ENCODE results near the gene FGFR3. TPM values are rescaled to one million over a fixed set of nuclear protein-coding genes. Genes with fewer than 3 reads are reported as not detected.

Gene FGFR3
- total and polyA plus RNA-seq, 10 of the 15 experiments (the other 5 are each of a cell fraction or from before 2014, with no cell fraction given): 0.05 to 0.33 (median 0.18) TPM; not detected in 6

- 88% methylated on average over 13 of the region's 13 CpGs for WGBS (ENCODE audit: insufficient coverage, insufficient replicate concordance, low lambda C conversion rate, missing lambda C conversion rate)
- BruUV-seq (replicated peaks): no TSS peak
- Histone ChIP-seq H3K9me3 (replicated peaks; ENCODE audit: control insufficient read depth, insufficient read depth, low read length) (no peaks in the 10 kb centered on the region), H3K4me1 (ENCODE audit: control insufficient read depth, insufficient read depth, low read length) (no peaks in the 10 kb centered on the region), H3K79me2 (ENCODE audit: control insufficient read depth, insufficient read depth, low read length) (no peaks in the 10 kb centered on the region), H3K27me3 (replicated peaks in 1 of 2; ENCODE audit: control insufficient read depth in 2 of 2, insufficient read depth in 2 of 2, low read length in 1 of 2) (no peaks in the 10 kb centered on the region), H3K36me3 (ENCODE audit: control insufficient read depth in 2 of 2, insufficient read depth in 2 of 2, low read length in 1 of 2) (peaks cover 19 to 28% of the 10 kb centered on the region in 2 experiments; a peak in 3 of 4 replicates), H2AFZ (ENCODE audit: control insufficient read depth, low read depth, low read length) (no peak overlapping the region), H3K9ac (ENCODE audit: control insufficient read depth, insufficient read depth, low read length) (no peak overlapping the region), H3K4me2 (ENCODE audit: control insufficient read depth, insufficient read depth) (no peak overlapping the region), H4K20me1 (ENCODE audit: control insufficient read depth, insufficient read depth) (no peaks in the 10 kb centered on the region), H3K27ac (ENCODE audit: control insufficient read depth, insufficient read depth) (no peak overlapping the region), H3K4me3 (no peak overlapping the region)
- FAIRE-seq (no peak), ATAC-seq (no peak), DNase-seq (ENCODE audit: low read depth, low spot score) (no peak)
- ChIA-PET RAD21 (ENCODE audit: unreplicated experiment) (no interaction called here), SMC1A (ENCODE audit: uncharacterized antibody, unreplicated experiment) (interaction anchor here (1.2 kb wide), 1 partner anchor 52 kb away, joined by 3 read pairs; no protein-coding TSS in a partner anchor), POLR2A (no interaction called here), CTCF (interaction anchor here (0.6 to 5.1 kb wide), 7 partner anchors 14 to 161 kb away, joined by 3 to 60 read pairs (median 4); no protein-coding TSS in a partner anchor)
- TF ChIP-seq CBFB (IDR thresholded peaks at IDR 0.05; ENCODE audit: low read depth): no peak
- no peak for TF ChIP-seq IRF3 (IDR thresholded peaks at IDR 0.05)
- no peak for TF ChIP-seq CREB1 (IDR thresholded peaks at IDR 0.05; ENCODE audit: low read depth)
- no peak for TF ChIP-seq KAT2A (conservative IDR thresholded peaks at IDR 0.05; ENCODE audit: control insufficient read depth, low read depth, low read length)
- TF ChIP-seq ZNF274 (IDR thresholded peaks at IDR 0.05; ENCODE audit: insufficient read depth, insufficient read length): no peak
- in situ Hi-C loops (cut with MboI): no loop called here
- intact Hi-C loops (cut with micrococcal nuclease; ENCODE audit: unreplicated experiment): loop anchor here (5.0 kb wide), 1 partner anchor 442 kb away; no protein-coding TSS in a partner anchor
Measured at GRCh38 chr4:1745165-1745564, 47.9 kb upstream of the FGFR3 start.

DNA sequence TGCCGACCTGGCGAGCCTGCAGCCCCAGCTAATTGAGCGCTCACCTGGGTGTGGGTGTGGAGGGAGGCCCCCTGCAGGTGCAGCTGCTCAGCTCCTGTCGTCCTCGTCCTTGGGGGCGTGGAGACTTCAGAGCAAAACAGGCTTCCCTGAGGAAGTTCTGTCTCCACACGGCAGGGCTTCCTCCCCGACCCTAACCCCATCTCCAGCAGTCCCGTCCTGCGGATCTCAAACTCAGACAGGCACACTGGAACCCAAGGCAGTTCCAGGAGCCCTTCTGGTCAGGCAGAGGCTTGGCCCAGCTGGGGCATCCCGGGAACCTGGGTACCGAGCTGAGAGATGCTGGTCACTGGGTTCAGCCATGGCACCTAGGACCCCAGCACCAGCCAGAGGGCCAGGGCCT, 47.4 kb upstream of the FGFR3 start:
- in situ Hi-C loops (cut with MboI) (no loop called here), intact Hi-C loops (cut with micrococcal nuclease; ENCODE audit: unreplicated experiment) (loop anchor here (1.0 to 5.0 kb wide), 2 partner anchors 65 to 442 kb away; no protein-coding TSS in a partner anchor)
- ChIA-PET CTCF (interaction anchor here (0.6 to 5.1 kb wide), 7 partner anchors 15 to 161 kb away, joined by 3 to 60 read pairs (median 4); no protein-coding TSS in a partner anchor), RAD21 (ENCODE audit: unreplicated experiment) (no interaction called here), SMC1A (ENCODE audit: uncharacterized antibody, unreplicated experiment) (no interaction called here), POLR2A (no interaction called here)
- no peak overlapping the region for H2AFZ ChIP-seq (ENCODE audit: control insufficient read depth, low read depth, low read length)
- no peak overlapping the region for H3K4me2 ChIP-seq (ENCODE audit: control insufficient read depth, insufficient read depth)
- H3K4me3 ChIP-seq: no peak overlapping the region
- peaks cover 14 to 24% of the 10 kb centered on the region in 2 experiments; a peak in 3 of 4 replicates for H3K36me3 ChIP-seq (ENCODE audit: control insufficient read depth in 2 of 2, insufficient read depth in 2 of 2, low read length in 1 of 2)
- no peak overlapping the region for H3K9ac ChIP-seq (ENCODE audit: control insufficient read depth, insufficient read depth, low read length)
- 68% methylated on average over 12 of the region's 12 CpGs for WGBS (ENCODE audit: insufficient coverage, insufficient replicate concordance, low lambda C conversion rate, missing lambda C conversion rate)
- no peaks in the 10 kb centered on the region for H3K27me3 ChIP-seq (replicated peaks in 1 of 2; ENCODE audit: control insufficient read depth in 2 of 2, insufficient read depth in 2 of 2, low read length in 1 of 2)
- ATAC-seq (no peak), DNase-seq (ENCODE audit: low read depth, low spot score) (no peak), FAIRE-seq (no peak)
- no peaks in the 10 kb centered on the region for H4K20me1 ChIP-seq (ENCODE audit: control insufficient read depth, insufficient read depth)
- H3K9me3 ChIP-seq (replicated peaks; ENCODE audit: control insufficient read depth, insufficient read depth, low read length): no peaks in the 10 kb centered on the region
- H3K79me2 ChIP-seq (ENCODE audit: control insufficient read depth, insufficient read depth, low read length): no peaks in the 10 kb centered on the region
- H3K27ac ChIP-seq (ENCODE audit: control insufficient read depth, insufficient read depth): no peak overlapping the region
- TF ChIP-seq NRF1 (conservative IDR thresholded peaks at IDR 0.05; ENCODE audit: low read depth, low read length): no peak
- no peak for TF ChIP-seq SMC3 (IDR thresholded peaks at IDR 0.05; ENCODE audit: borderline replicate concordance, low read length)
- TF ChIP-seq, protein P1, sequence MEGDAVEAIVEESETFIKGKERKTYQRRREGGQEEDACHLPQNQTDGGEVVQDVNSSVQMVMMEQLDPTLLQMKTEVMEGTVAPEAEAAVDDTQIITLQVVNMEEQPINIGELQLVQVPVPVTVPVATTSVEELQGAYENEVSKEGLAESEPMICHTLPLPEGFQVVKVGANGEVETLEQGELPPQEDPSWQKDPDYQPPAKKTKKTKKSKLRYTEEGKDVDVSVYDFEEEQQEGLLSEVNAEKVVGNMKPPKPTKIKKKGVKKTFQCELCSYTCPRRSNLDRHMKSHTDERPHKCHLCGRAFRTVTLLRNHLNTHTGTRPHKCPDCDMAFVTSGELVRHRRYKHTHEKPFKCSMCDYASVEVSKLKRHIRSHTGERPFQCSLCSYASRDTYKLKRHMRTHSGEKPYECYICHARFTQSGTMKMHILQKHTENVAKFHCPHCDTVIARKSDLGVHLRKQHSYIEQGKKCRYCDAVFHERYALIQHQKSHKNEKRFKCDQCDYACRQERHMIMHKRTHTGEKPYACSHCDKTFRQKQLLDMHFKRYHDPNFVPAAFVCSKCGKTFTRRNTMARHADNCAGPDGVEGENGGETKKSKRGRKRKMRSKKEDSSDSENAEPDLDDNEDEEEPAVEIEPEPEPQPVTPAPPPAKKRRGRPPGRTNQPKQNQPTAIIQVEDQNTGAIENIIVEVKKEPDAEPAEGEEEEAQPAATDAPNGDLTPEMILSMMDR (IDR thresholded peaks at IDR 0.05 in 2 of 3, conservative IDR thresholded peaks at IDR 0.05 in 1 of 3; ENCODE audit: control insufficient read depth in 2 of 3, extremely low read depth in 1 of 3, insufficient read depth in 1 of 3, low read depth in 3 of 3, low read length in 3 of 3): no peak
- no peak for TF ChIP-seq RELA (IDR thresholded peaks at IDR 0.05; ENCODE audit: borderline replicate concordance, partially characterized antibody)
- peak; percentile 42 for TF ChIP-seq POLR2A (IDR thresholded peaks at IDR 0.05; ENCODE audit: low read depth, low read length)
- TF ChIP-seq, protein P2, sequence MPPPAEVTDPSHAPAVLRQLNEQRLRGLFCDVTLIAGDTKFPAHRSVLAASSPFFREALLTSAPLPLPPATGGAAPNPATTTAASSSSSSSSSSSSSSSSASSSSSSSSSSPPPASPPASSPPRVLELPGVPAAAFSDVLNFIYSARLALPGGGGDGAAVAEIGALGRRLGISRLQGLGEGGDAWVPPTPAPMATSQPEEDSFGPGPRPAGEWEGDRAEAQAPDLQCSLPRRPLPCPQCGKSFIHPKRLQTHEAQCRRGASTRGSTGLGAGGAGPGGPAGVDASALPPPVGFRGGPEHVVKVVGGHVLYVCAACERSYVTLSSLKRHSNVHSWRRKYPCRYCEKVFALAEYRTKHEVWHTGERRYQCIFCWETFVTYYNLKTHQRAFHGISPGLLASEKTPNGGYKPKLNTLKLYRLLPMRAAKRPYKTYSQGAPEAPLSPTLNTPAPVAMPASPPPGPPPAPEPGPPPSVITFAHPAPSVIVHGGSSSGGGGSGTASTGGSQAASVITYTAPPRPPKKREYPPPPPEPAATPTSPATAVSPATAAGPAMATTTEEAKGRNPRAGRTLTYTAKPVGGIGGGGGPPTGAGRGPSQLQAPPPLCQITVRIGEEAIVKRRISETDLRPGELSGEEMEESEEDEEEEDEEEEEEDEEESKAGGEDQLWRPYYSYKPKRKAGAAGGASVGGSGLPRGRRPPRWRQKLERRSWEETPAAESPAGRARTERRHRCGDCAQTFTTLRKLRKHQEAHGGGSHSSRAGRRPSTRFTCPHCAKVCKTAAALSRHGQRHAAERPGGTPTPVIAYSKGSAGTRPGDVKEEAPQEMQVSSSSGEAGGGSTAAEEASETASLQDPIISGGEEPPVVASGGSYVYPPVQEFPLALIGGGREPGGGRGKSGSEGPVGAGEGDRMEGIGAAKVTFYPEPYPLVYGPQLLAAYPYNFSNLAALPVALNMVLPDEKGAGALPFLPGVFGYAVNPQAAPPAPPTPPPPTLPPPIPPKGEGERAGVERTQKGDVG (CRISPR knock-in tag; IDR thresholded peaks at IDR 0.05): no peak
- no TSS peak for BruUV-seq (replicated peaks)
- no peaks in the 10 kb centered on the region for H3K4me1 ChIP-seq (ENCODE audit: control insufficient read depth, insufficient read depth, low read length)
